ENCODE measurements around the gene P2RY2. TPM values are rescaled to one million over a fixed set of nuclear protein-coding genes. Genes with fewer than 3 reads are reported as not detected.

P2RY2 gene
- total RNA-seq, 1 experiment from 2014 or later: 1.0 TPM

GRCh38 chr11:73189723-73190556 lies 28.1 kb upstream of the P2RY2 start:
- TF ChIP-seq CTCF (IDR thresholded peaks at IDR 0.05; ENCODE audit: unreplicated experiment): no peak
- CTCF ChIA-PET: interaction anchor here (1.0 to 7.8 kb wide), 4 partner anchors 49 to 396 kb away, joined by 3 to 238 read pairs (median 3); partner anchors contain the start of gene STARD10
- Mint-ChIP-seq H3K4me3 (ENCODE audit: unreplicated experiment) (no peak overlapping the region), H3K27ac (ENCODE audit: low read depth, unreplicated experiment) (peak overlapping the region; percentile 16), H3K9me3 (ENCODE audit: unreplicated experiment) (no peaks in the 10 kb centered on the region), H3K4me1 (ENCODE audit: insufficient read depth, unreplicated experiment) (peaks cover 68% of the 10 kb centered on the region), H3K27me3 (ENCODE audit: insufficient read depth, unreplicated experiment) (no peaks in the 10 kb centered on the region), H3K36me3 (ENCODE audit: insufficient read depth, unreplicated experiment) (peaks cover 6% of the 10 kb centered on the region)
- intact Hi-C loops (cut with micrococcal nuclease): no loop called here
- no peak for DNase-seq (ENCODE audit: unreplicated experiment)
- no TSS peak for BruUV-seq (replicated peaks)
- POLR2A ChIA-PET: no interaction called here

- BruUV-seq (replicated peaks): no TSS peak
- CTCF ChIA-PET: interaction anchor here (0.5 to 1.2 kb wide), 2 partner anchors 396 to 405 kb away, joined by 3 to 4 read pairs; partner anchors contain the start of gene STARD10
- no peak for DNase-seq (ENCODE audit: unreplicated experiment)
- Mint-ChIP-seq H3K4me3 (ENCODE audit: unreplicated experiment) (no peak overlapping the region), H3K27me3 (ENCODE audit: insufficient read depth, unreplicated experiment) (no peaks in the 10 kb centered on the region), H3K27ac (ENCODE audit: low read depth, unreplicated experiment) (peak overlapping the region; percentile 16), H3K36me3 (ENCODE audit: insufficient read depth, unreplicated experiment) (peaks cover 6% of the 10 kb centered on the region), H3K9me3 (ENCODE audit: unreplicated experiment) (no peaks in the 10 kb centered on the region), H3K4me1 (ENCODE audit: insufficient read depth, unreplicated experiment) (peaks cover 70% of the 10 kb centered on the region)
- TF ChIP-seq CTCF (IDR thresholded peaks at IDR 0.05; ENCODE audit: unreplicated experiment): no peak
- intact Hi-C loops (cut with micrococcal nuclease): no loop called here
- POLR2A ChIA-PET: interaction anchor here (1.2 kb wide), 1 partner anchor 10 kb away, joined by 3 read pairs; no protein-coding TSS in a partner anchor
Measured at GRCh38 chr11:73190557-73190885, 27.6 kb upstream of the P2RY2 start.

GRCh38 chr11:73191151-73191550 lies 26.9 kb upstream of the P2RY2 start:
- intact Hi-C loops (cut with micrococcal nuclease): no loop called here
- Mint-ChIP-seq H3K27me3 (ENCODE audit: insufficient read depth, unreplicated experiment) (no peaks in the 10 kb centered on the region), H3K4me3 (ENCODE audit: unreplicated experiment) (no peak overlapping the region), H3K27ac (ENCODE audit: low read depth, unreplicated experiment) (no peak overlapping the region), H3K4me1 (ENCODE audit: insufficient read depth, unreplicated experiment) (peaks cover 70% of the 10 kb centered on the region), H3K9me3 (ENCODE audit: unreplicated experiment) (no peaks in the 10 kb centered on the region), H3K36me3 (ENCODE audit: insufficient read depth, unreplicated experiment) (peaks cover 2% of the 10 kb centered on the region)
- no peak for DNase-seq (ENCODE audit: unreplicated experiment)
- no peak for TF ChIP-seq CTCF (IDR thresholded peaks at IDR 0.05; ENCODE audit: unreplicated experiment)
- no TSS peak for BruUV-seq (replicated peaks)
- POLR2A ChIA-PET: interaction anchor here (0.6 to 1.2 kb wide), 2 partner anchors 9 to 369 kb away, joined by 3 read pairs; no protein-coding TSS in a partner anchor
- CTCF ChIA-PET: interaction anchor here (0.5 to 1.1 kb wide), 4 partner anchors 46 to 405 kb away, joined by 3 to 6 read pairs (median 4); no protein-coding TSS in a partner anchor

- POLR2A ChIA-PET: interaction anchor here (0.9 to 1.6 kb wide), 5 partner anchors 10 to 25 kb away, joined by 3 to 4 read pairs (median 3); no protein-coding TSS in a partner anchor
- peak; percentile 99 for DNase-seq (ENCODE audit: unreplicated experiment)
- H3K36me3 Mint-ChIP-seq (ENCODE audit: insufficient read depth, unreplicated experiment): no peaks in the 10 kb centered on the region
- H3K4me3 Mint-ChIP-seq (ENCODE audit: unreplicated experiment): no peak overlapping the region
- no peaks in the 10 kb centered on the region for H3K27me3 Mint-ChIP-seq (ENCODE audit: insufficient read depth, unreplicated experiment)
- intact Hi-C loops (cut with micrococcal nuclease): no loop called here
- CTCF ChIA-PET: interaction anchor here (0.9 to 3.4 kb wide), 4 partner anchors 14 to 65 kb away, joined by 4 to 15 read pairs (median 7); no protein-coding TSS in a partner anchor
- H3K27ac Mint-ChIP-seq (ENCODE audit: low read depth, unreplicated experiment): peak overlapping the region; percentile 27
- H3K9me3 Mint-ChIP-seq (ENCODE audit: unreplicated experiment): no peaks in the 10 kb centered on the region
- H3K4me1 Mint-ChIP-seq (ENCODE audit: insufficient read depth, unreplicated experiment): peaks cover 65% of the 10 kb centered on the region
- BruUV-seq (replicated peaks): no TSS peak
- TF ChIP-seq CTCF (IDR thresholded peaks at IDR 0.05; ENCODE audit: unreplicated experiment): no peak
Measured at GRCh38 chr11:73192272-73192671, 25.8 kb upstream of the P2RY2 start.
